CD1c-positive myeloid dendritic cell (primary cell): ENCODE data around the gene ZNF655.
"Not testable (repeated sequence)": the region's sequence is repeated elsewhere in the genome, so short reads cannot be mapped to it uniquely, and the experiment has no call there.

Experiments used
- DNase-seq: peaks from one replicate; pipeline ENCODE4 v3.0.0-alpha.2; 2016; ENCODE audit errors: extremely low spot score

Gene ZNF655, protein sequence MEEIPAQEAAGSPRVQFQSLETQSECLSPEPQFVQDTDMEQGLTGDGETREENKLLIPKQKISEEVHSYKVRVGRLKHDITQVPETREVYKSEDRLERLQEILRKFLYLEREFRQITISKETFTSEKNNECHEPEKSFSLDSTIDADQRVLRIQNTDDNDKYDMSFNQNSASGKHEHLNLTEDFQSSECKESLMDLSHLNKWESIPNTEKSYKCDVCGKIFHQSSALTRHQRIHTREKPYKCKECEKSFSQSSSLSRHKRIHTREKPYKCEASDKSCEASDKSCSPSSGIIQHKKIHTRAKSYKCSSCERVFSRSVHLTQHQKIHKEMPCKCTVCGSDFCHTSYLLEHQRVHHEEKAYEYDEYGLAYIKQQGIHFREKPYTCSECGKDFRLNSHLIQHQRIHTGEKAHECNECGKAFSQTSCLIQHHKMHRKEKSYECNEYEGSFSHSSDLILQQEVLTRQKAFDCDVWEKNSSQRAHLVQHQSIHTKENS

DNA sequence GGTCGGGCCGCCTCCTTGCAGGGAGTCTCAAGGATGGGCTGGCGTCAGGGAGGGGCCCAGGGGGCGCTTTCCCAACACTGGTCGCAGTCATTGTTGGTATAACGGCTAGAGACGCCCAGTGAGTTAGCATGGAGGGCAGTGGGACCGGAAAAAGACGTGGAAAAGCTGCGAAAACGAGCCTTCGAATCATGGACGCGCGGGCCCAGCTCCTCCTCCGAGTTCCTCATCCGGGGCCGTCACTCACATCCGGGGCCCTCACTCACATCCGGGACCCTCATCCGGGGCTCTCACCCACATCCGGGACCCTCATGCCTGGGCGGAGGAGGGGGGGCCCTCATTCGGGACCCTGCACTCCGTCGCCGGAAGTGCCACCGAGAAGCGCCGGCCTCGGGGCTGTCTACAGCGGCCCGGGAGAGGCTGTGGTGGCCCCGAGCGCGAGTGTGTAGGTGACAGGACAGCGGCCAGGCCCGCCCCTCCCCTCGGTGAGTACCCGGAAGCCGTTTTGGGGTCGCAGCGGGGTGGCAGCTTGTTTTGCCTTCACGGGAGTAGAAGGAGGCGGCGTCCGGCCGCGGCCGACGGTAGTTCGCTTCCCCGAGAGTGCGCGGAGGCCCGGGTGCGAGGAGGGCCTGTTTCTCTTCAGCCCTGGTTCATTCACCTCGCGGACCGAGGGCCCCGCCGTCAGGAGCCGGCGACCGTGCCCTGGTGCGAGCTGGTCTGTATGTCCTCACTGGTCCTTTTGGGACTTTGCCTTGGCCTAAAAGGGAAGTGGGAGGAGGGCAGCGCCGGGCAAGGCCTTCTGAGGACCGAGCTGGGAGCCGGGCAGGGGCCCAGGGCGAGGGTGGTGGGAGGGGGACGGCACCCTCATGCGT is at the start of gene ZNF655:
Gene ZNF655, plus strand, starts transcription at position 337 of the 869 bp plus-strand sequence. CDS start 1,918 bp downstream, outside the sequence.
- DNase-seq, result peak; percentile 95

DNA sequence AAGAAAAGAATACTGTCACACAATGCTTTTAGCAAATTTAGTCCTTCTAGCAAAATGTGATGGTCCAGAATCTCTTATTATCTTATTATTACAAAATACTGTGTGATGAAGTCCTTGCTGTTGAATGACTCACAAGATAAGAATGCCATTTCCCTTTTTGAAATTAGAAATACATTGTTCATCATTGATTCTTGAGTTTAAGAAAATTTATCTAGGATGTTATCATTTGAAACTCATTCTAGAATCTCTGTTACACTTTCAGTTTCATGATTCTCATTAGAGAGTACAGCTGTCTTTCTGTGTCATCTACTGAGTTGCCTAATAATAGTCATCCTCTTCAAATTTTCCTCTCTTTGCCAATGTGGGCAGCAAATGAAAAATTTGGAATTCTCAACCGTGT is 44.4 kb upstream of the ZNF655 start:
- DNase-seq, result no peak

DNA sequence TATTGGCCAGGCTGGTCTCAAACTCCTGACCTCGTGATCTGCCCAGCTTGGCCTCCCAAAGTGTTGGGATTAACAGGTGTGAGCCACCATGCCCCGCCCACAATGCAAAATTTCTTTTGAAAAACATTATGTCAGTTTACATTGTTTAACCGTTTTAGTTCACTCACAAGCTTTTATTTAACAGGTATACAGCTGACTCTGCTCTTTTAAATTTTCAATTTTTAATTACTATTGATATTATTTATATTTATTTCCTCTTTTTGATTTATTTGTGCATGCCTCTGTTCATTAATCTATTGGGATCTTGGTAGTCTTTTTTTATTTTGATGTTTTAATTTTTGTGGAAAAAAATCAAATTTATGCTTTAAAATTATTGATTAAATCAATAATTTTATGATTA is 37.0 kb upstream of the ZNF655 start:
- no peak for DNase-seq

DNA sequence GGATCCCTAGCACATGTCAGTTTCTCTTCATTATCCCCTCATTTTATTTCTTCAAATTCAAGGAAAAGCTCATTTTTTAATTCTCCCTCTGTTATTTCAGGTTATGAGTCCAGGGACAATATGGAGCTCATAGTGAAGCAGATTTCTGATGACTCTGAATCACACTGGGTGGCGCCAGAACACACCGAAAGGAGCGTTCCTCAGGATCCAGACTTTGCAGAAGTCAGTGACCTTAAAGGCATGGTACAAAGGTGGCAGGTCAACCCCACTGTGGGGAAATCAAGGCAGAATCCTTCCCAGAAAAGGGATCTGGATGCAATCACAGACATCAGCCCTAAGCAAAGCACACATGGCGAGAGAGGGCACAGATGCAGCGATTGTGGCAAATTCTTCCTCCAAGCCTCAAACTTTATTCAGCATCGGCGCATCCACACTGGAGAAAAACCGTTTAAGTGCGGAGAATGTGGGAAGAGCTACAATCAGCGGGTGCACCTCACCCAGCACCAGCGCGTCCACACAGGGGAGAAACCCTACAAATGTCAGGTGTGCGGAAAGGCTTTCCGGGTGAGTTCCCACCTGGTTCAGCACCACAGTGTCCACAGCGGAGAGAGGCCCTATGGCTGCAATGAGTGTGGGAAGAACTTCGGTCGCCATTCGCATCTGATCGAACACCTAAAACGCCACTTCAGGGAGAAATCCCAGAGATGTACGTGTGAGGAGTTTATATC is 32.6 kb upstream of the ZNF655 start:
- no peak for DNase-seq

DNA sequence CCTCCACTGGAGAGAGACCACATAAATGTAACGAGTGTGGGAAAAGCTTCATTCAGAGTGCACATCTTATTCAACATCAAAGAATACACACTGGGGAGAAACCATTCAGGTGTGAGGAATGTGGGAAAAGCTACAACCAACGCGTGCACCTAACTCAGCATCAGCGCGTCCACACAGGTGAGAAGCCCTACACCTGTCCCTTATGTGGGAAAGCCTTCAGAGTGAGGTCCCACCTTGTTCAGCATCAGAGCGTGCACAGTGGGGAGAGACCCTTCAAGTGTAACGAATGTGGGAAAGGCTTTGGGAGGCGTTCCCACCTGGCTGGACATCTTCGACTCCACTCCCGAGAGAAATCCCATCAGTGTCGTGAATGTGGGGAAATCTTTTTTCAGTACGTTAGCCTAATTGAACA is 27.1 kb upstream of the ZNF655 start:
- DNase-seq, result no peak

DNA sequence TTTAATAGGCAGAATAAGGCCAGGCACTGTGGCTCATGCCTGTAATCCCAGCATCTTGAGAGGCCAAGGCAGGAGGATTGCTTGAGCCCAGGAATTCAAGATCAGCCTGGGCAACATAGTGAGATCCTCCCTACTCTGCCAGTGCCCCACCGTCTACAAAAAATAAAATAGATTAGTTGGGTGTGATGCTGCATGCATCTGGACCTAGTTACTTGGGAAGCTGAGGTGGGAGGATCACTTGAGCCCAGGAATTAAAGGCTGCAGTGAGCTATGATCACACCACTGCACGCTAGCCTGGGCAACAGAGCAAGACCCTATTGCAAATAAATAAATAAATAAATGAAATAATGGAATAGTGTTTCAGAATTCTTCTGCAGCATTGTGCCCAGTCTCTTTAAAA is 22.8 kb upstream of the ZNF655 start:
- DNase-seq, result no peak

DNA sequence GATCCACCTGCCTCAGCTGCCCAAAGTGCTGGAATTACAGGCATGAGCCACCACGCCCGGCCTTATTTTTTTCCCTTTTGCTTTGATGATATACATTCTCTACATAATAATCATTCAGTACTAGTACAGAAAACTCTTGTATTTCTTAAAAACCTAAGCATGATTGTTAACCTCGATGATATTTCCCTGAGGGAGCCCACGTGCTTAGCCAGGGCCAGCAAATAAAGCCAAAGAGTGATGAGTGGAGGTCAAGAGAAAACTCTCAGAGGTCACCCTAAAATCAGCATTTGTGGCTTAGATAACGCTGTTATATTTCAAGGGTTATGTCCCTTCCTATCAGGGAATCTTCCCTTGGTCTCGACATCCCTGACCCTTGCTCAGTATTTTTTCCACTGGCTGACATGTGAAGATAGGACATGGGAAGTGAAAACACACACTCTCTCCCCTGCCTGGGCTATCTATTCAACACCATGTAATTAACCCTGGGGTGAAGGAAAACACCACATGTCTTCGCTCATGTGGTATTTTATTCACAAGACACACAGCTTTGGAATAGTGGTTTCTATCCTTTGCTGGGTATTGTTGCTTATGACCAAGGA is 19.1 kb upstream of the ZNF655 start:
- no peak for DNase-seq

DNA sequence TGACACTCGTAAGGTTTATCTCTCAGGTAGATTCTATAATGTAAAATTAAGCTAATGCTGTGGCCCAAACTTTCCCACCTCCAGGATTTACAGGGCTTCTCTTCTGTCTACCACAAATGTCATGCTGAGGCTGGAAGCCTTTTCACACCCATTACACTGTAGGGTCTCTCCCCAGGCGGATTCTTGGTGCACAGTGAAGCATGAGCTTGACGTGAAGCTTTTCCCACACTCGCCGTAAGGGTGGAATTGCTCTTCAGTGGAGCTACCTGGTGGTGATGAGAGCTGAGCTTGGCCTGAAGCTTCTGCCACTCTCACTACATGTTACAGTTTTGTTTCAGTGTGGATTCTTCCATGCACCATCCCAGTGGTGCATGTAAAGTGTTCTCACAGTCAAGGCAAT is 17.9 kb upstream of the ZNF655 start:
- DNase-seq, result no peak

DNA sequence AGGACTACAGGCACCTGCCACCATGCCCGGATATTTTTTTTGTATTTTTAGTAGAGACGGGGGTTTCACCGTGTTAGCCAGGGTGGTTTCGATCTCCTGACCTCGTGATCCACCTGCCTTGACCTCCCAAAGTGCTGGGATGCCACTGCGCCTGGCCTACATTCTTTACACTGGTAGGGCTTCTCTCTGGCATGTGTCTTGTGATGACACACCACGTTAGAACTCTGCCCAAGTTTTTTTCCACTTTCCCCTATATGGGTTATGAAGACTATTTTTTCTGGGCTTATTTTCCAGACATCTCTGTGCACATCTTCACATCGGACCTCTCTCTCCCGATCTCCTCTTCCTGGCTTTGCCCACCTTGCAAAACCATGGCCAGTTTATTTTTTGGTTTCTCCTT is 17.2 kb upstream of the ZNF655 start:
- DNase-seq, result no peak

DNA sequence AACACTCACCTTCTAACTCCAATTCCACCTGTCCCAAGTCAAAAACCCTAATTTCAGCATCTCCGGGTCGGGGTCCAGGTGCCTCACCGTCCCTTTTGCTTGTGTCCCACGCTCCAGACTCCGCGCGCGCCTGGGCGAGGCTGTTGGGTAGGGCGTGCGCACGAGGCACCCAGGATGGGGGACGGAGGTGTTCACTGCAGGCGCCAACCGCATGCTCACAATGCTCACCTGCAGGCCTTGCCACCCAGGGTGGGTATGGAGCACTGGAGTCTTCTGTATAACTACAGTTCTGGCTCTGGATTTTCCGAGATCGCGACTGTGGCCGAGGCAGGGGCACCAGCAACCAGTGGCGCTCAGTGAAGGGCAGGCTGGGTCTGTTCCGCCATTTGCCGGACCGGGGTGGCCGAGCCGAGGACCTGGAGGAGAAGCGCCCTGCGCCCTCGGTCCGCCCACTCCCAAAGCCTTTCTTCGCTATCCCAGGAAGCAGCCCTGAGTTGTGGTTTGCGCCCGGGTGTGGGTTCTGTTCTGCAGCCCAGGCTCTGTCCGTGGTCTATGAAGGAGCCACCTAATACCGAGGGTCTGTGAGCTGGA is 15.3 kb upstream of the ZNF655 start:
- DNase-seq, result no peak

DNA sequence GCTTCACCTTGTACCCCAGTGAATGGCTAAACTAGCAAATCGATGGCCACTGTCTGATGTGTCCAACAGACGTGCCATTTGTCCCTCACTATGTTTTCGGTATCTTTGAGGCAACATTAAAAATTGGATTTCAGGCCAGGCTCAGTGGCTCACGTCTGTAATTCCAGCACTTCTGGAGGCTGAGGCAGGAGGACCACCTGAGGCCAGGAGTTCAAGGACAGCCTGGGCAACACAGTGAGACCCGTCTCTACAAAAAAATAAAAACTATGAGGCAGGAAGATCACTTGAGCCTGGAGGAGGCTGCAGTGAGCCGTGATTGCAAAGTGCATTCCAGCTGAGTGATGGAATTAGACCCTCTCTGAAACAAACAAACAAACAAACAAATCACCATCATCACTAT is 14.5 kb upstream of the ZNF655 start:
- no peak for DNase-seq

DNA sequence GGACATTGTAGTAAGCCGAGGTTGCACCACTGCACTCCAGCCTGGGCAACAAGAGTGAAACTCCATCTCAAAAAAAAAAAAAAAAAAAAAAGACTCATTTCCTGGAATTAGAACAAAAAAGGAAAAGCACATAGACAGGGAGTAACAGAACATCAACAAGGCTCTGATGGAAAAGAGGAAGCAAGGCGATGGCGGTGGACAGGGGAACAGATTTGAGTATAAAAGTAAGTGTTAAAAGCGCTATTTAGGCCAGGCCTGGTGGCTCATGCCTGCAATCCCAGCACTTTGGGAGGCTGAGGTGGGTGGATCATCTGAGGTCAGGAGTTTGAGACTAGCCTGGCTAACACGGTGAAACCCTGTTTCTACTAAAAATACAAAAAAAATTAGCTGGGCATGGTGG is 13.1 kb upstream of the ZNF655 start:
- DNase-seq, result not testable (repeated sequence)

DNA sequence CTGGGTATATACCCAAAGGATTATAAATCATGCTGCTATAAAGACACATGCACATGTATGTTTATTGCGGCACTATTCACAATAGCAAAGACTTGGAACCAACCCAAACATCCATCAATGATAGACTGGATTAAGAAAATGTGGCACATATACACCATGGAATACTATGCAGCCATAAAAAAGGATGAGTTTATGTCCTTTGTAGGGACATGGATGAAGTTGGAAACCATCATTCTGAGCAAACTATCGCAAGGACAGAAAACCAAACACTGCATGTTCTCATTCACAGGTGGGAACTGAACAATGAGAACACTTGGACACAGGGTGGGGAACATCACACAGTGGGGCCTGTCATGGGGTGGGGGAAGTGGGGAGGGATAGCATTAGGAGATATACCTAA is 8.9 kb upstream of the ZNF655 start:
- not testable (repeated sequence) for DNase-seq

DNA sequence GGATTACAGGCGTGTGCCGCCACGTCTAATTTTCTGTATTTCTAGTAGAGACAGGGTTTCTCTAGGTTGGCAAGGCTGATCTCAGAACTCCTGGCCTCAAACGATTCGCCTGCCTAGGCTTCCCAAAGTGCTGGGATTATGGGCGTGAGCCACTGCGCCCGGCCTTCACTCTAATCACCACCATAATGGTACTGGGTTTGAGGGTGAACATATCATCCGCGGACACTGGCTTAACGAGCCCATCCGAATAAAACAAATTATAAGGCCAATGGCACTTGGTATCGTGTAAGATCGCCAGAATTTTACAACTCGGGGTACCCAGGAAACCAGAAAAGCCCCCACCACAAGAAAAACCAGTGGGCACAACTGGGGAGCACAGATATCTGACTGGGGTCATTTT is 7.1 kb upstream of the ZNF655 start:
- DNase-seq, result no peak

DNA sequence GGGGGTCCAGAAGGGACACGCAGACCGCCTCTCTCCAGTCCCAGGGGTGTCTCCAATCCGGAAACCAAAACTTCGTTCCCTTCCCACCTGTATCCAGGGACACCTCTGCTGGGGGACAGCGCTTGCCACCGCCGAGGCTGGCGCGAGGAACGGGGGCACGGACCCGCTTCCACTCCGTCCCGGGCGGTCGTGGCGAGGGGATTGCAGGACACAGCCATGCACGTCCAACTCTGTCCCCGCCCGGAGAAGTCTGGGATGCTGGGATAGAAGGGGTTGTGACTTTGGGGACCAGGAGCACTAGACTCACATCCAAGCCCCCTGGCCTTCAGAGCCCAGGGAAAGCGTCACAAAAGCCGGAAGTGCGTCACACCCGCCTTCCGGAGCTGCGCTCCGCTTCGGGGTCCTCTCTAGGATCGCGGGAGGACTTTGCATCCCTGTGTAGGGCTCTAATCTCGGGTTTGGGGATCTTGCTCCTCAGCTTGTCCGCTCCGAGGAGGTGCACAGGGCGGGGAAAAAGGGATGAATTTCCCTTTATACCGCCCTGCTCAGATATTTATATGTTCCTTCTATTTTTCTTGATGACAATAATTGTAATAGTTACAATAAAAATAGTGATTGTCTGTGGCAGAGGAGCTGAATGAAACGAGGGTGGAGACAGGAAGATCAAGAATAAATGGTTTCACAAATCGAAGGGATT is 6.5 kb upstream of the ZNF655 start, which contains the start of gene FAM200A:
Gene FAM200A, minus strand, starts transcription at position 348 of the 697 bp plus-strand sequence. CDS start 3,707 bp downstream, outside the sequence.
- peak; percentile 90 for DNase-seq

DNA sequence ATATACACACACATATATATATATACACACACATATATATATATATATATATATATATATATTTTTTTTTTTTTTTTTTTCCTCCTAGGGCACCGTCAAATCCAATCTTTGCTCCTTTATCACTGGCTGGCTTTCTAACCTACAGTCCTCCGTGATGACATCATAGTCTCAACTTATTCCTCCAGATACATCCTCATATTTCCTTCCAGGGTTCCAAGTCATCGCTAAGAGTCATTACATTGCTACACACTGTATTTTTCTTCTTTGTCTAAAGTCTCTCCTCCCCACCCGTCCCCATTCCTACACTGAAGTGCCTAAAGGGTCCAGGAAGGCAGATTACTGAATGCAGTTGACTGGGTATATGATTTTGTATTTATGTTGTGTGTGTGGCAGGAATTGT is 5.4 kb upstream of the ZNF655 start:
- DNase-seq, result no peak

DNA sequence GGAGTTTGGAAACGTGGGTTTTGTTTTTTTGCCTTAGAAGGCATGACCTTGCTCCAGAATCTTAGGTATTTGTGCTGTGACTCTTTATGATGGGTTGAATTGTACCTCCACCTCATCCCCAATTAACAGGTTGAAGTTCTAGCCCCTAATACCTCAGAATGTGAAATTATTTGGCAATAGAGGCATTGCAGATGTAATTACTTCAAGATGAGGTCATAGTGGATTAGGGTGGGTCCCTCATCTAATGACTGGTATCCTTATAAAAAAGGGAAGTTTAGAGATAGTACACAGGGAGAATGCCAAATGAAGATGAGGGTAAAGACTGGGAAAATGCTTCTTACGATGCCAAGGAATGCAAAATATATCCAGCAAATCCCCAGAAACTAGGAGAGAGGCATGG is 3.5 kb upstream of the ZNF655 start:
- DNase-seq, result peak; percentile 24

DNA sequence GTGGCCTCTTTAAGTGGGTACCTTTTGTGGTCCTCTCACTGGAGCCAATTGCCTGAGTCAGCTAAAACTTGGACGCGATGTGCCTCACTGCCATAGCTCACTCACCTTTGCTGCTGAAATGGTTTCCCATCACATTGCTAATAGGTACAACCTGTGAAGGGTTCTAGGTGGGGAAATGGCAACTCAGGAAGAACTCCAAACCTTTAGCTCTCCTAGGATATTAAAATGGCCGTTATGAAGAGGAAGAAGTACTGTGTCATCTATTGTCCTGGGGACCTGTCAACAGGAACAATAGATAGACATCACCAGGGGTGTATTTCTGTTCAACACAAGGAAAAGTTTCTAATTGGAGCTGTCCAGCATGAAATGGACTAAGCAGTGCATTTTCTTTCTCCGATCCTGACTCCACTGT is 1.2 kb upstream of the ZNF655 start:
- no peak for DNase-seq

DNA sequence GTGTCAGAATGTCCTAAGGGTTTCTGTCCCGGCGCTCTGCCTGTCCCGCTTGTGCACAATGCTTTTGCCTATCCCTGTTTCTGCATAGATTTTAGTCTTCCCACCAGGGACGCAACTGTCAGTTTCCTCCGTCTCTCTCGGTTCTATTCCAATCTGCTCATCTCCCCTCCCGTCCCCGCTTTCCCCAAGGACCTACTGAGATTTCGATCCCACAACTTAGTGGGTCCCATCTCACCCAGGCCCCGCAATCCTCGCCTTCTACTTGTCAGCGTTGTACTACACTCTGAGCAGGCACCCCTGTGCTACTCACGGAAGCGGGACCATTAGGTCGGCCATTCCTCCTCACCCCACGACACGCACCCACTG is 519 bp upstream of the ZNF655 start:
- no peak for DNase-seq

DNA sequence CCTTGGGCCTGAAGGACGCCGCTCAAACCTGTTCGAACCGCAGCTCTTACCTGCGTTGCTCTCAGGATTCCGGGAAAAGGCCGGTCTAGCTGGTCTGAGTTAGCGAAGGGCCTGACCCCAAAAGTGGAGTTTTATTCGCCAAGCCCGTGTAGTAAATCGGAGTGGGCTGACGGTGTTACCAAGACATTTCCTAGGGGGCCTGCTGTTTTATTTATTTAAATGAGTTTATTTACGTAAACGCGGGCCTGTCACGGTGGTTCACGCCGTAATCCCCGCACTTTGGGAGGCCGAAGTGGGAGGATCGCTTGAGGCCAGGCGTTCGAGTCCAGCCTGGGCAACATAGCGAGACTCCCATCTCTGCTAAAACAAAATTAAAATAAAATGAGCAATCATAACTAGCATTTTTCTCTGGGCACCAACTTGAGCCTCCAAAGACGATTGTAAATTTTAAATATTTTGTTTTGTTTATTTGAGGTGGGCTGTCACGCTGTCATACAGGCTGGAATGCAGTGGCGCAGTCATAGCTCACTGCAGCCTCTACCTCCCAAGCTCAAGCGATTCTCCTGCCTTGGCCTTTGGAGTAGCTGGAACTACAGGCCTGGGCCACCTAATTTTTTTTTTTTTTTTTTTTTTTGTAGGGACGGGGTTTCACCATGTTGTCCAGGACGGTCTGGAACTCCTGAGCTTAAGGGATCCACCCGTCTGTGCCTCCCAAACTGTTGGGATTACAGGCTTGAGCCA is 903 bp downstream of the ZNF655 start:
- DNase-seq, result no peak
